Fibroblast of the conjunctiva (primary cell): ENCODE results near the gene GSTO1.
"Not testable (repeated sequence)": the region's sequence is repeated elsewhere in the genome, so short reads cannot be mapped to it uniquely, and the experiment has no call there.

ENCODE experiments used
- DNase-seq: peaks from one replicate; pipeline ENCODE4 v3.0.0-alpha.2; 2010; ENCODE audit warnings: low read depth

GSTO1 gene

DNA sequence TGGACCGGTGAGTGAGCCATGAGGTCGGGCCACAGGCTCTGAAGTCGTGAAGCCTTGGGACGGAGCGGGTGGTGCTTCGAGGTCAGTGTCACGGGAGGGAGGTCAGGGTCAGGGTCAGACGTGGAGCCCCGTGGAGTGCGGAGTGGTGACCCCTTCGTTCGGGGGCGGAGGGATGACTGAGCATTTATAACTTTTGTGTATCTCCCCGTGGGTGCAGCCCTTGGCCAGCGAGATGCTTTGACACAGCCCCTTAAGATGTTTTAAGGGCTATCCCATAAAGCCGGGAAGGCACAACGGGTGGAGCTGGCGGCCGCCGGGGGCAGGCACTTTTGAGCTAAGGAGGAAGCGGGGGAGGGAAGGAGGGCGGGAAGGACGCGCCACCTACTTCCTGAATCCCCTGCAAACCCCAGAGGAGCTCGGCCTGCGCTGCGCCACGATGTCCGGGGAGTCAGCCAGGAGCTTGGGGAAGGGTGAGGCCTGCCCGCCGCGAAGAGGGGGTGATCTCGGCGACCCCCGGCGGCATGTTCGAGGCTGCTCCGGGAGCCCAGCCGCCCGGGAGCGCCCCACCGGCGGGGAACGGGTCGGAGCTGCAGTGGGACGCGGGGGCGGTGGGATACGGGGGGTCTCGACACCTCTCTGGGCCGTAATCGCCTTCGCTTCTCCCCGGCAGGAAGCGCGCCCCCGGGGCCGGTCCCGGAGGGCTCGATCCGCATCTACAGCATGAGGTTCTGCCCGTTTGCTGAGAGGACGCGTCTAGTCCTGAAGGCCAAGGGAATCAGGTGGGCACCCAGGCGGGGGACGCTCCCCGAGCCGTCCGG lies at the start of gene GSTO1:
Gene GSTO1 (plus strand): TSS at position 400 of the 818 bp plus-strand sequence. CDS start 37 bp downstream, at position 437.
- peak; percentile 45 for DNase-seq

DNA sequence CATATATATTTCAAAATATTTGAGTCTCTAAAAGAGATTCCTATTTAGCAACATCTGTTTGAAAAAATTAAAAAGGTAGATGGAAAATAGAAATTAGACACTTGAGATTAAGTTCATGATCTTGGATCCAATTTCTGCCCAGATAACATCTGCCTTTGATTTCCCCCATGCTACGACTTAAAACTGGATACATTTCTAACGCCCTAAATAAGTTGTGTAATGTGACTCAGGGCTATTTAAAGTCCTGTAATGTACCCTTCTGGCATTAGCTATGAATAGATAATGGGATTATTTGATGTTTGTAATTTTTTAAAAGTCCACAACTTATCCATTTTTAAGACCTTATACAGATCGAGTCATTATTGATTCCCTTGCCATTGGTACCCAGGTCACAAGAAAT lies 46.0 kb upstream of the GSTO1 start:
- no peak for DNase-seq

DNA sequence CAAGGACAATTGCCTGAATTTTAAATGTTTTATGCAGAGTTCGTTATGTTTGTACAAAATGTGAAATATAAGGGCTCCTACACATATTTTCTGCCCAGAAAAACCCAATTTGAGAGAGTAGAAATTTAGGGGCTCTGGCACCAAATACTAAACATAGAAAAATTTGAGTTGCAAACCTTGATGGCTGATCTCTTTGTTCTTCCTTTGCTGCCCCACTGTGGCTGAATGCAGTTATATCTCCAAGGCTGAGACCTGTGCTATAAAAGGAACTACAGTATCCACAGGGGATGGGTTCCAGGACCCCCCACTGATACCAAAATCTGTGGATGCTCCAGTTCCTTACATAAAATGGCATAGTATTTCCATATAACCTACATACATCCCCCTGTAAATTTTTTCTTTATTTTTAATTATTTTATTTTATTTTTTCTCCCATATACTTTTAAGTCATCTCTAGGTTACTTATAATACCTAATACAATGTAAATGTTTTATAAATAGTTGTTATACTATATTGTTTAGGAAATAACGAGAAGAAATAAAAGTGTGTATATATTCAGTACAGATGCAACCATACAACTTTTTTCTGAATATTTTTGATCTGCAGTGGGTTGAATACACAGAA lies 45.0 kb upstream of the GSTO1 start:
- DNase-seq: peak; percentile 22

DNA sequence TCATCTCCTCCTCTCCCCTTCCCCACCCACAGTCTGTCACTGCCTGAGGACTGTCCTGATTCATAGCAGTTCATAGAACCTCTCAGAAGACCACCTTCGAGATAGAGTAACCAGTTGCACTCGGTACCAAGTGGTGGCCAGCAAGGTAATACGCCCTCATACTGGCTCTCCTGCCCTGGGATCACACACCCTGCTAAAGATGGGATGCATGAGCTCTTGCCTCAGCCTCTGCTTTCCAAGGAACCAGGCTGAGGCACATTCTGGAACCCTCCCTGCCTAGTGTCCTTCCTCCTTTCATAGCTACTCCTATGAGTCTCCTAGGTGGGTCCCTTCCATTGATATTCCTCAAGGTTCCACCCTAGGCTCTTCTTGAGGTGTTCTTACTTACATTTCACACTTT lies 38.1 kb upstream of the GSTO1 start:
- no peak for DNase-seq

DNA sequence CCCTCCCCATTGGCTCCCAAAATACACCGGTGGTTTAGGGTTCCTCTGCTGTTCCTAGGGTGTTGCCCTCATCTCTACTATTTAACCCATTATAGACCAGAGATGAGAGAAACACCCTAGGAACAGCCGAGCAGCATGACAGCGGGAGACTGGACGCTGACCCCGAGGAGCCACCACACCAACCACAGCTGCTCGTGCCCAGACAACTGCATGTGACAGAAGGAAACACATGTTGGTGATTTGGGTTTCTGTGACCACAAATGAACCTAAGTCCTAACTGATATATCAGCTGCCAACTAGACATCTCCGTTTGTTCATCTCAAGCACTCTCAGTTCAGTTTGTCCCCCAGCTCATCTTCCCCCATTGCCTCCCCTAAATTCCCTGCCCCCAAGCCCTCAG lies 35.9 kb upstream of the GSTO1 start:
- DNase-seq: no peak

DNA sequence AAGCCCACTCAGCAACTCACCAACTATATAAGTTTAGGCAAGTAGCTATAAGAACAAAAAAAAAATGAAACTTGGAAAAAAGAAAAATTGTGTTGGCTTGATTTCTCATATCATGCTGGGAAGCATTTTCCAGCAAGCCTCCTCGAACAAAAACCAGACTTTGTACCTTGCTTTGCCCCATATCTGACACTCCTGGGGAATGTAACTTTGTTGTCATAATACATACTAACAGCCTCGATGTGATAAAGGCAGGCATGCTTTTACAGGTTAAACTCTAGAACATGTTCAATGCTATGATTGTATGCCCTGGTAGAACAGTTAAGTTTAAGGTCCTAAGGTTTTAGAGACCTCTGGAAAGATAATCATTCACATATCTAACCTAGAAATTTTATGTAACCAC lies 34.2 kb upstream of the GSTO1 start:
- no peak for DNase-seq

DNA sequence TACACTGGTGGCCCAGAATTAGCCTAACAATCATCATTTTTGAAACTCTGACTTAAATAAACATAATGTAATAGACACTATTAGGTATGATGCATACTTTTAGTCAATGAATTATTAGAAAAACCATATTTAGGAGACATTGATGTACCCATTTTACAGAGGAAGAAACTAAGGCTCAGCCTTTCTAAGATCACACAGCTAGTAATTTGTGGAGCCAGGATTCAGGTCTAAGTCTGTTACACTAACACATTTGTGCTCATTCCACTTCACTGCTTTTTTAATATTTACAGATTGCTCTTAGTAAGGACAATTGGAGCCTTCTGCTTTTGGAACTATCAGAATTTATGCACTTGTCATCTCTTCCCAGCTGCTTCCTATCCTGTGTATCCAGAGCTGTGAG lies 31.4 kb upstream of the GSTO1 start:
- DNase-seq: no peak

DNA sequence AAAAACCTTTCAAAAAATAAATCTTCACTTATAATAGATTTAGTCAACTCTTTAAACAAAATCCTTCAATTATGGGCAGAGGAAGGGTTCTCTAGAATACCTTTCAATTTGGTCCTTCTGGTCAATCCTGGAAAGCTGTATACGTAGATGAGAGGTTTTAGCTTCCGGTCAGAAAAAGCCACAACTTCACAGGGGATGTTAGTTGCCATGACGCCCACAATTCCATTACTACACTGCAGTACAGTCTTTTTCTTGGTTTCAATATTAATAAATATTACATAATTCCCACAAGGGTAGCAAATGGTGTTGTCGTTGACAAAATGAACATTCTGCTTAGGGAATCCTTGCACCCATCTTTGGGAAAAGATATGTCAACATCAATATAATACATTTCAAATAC lies 24.2 kb upstream of the GSTO1 start:
- no peak for DNase-seq

DNA sequence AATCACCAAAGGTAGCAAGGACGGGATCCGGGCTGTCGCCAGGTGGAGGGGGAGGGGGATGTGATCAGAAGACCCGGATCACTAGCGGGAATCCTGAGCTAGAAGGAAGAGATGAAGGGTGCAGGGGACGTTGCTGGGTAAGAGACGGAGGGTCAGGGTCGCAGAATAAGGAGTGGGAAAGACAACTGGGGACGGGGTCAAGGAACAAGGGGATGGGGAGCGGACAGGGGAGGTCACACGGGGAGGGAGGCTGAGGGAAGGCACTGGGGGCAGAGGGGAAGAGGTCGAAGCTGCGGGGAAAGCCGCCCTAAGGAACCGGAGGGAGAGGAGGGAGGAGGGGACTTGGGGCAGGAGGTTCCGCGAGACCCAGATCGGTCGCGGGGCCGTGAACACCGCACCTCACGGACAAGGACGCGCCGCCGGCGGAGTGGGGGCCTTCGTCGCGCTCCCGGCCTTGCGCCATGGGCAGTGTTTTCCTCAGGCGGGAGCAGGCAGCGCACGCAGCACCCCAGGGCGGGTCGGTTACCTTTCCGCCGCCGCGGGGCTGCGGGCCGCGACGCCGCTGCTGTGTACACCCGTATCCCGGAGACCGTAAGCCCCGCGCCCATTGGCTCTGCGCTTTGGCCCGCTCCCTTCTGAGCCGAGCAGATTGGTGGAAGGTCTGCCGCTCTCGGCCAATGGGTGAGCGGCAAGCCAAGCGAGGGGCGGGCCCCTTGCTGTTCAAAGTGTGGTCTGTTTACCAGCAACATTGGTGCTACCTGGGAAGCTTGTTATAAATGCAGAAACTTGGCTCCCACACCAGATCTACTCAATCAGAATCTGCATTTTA lies 22.7 kb upstream of the GSTO1 start, which contains the start of gene CFAP43:
Gene CFAP43 (minus strand): TSS at position 581 of the 829 bp plus-strand sequence. CDS start 118 bp downstream, at position 463.
- DNase-seq: peak; percentile 92

DNA sequence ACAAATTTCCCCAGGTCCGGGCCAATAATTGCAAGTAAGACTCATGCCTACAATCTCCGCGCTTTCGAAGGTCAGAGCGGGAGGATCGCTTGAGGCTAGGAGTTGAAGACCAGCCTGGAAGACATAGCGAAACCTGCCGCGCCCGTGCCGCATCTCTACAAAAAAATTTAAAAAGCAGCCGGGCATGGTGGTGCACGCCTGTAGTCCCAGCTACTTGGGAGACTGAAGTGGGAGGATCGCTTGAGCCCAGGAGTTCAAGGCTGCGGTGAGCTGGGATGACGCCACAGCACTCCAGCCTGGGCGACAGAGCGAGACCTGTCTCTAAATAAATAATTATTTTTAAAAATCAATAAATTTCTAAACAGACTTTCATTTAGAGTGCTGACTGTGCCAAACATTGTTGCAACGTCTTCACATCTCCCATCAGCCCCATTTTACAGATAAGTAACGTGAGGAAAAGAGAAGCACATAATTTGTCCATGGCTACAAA lies 22.0 kb upstream of the GSTO1 start:
- no peak for DNase-seq

DNA sequence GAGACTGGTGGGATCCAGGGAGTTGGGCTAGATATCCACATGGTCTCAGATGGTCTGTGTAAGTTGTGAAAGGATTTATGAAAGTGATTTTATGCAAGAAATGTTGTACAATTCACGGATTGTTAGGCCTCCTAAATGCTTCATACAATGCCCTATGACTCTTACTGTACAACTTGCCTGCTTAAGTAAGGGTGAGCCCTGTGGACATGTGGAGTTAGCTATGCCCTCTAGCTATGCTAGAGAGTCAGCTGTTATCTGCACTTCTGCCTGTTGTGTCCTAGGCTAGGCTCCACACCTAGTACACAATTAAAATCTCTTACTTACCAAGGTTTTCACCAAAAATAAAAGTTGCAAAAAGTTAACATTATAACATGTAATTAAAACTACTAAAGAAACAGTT lies 20.9 kb upstream of the GSTO1 start:
- DNase-seq: no peak

DNA sequence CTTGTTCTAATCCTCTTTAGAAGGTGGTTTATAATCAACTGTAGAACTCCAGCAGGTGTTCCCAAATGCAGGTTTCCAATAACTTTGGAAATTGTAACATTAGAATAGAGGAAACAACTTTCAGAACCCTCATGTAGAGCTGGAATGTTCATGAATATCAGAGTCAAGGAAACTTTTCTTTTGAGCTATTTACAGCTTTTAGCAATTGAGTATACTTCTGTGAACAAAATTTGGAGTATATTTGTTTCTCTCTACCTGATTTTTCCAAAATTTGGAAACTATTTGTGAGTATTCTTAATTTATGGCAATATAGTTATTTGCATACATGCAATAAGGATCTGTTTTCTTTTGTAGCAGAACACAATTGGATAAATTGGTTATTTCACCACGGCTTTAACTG lies 19.8 kb upstream of the GSTO1 start:
- DNase-seq: no peak

DNA sequence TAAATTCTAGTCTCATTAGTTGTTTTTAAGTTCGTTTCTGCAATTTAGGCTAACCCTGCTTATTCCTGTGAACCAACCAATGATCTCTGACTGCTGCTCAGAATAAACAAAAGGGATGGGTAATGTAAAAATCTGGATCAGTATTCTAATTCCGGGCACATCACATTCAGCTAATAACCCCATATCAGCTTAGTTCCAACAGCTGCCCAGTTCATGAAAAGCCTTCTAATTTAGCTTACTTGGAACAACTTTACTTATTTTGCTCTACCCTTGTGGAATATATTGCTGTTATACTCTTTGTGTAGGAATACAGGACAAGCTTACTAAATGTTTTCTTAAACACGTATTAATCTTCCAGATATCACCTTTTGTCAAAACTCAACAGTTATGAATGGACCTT lies 18.9 kb upstream of the GSTO1 start:
- no peak for DNase-seq

DNA sequence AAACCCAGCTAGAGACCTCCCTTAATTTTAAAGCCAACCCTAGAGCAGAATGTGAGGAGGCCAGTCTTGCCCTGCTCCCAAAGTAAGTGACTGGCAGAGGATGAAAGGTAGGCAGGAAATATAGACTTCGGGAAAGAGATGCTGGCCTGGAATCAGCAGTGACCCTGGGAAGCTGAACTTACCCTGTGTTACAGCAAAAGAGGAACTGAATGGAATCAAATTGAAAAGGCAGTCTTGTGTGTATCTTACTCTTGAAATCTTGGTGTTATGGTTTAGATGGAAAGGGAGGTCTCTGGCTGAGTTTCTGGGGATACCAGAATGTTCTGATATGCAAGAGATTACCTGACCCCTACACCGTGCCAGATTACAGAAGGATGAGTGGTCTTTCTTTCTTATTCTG lies 14.6 kb upstream of the GSTO1 start:
- no peak for DNase-seq

DNA sequence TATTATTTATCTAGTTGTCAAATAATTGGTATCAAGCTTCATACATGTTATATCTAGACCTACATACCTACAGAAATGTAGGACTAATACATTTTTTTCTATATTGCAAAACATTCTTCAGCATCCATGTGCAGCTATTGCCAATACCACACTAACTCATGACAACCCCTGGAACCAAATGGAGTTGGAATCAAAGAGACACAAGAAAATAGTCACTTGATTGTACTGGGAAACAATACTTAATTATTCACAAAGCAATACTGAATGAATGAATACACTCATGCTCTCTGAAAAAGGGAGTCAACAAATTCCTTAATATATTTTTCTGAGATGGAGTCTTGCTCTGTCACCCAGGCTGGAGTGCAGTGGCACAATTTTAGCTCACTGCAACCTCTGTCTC lies 12.1 kb upstream of the GSTO1 start:
- DNase-seq: no peak

DNA sequence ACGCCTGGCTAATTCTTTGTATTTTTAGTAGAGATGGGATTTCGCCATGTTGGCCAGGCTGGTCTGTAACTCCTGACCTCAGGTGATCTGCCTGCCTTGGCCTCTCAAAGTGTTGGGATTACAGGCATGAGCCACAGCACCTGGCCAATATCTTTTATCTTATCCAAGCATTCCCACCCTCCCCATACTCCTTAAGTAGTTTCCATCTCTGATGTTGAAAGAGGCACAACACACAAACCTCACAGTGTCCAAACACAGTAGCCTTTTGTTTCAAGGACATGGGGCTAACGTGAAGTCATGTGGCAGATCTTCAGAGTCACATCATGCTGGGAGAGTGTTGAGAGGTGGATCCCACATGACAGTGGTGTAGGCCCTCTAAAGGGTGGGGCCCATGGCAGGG lies 11.7 kb upstream of the GSTO1 start:
- not testable (repeated sequence) for DNase-seq

DNA sequence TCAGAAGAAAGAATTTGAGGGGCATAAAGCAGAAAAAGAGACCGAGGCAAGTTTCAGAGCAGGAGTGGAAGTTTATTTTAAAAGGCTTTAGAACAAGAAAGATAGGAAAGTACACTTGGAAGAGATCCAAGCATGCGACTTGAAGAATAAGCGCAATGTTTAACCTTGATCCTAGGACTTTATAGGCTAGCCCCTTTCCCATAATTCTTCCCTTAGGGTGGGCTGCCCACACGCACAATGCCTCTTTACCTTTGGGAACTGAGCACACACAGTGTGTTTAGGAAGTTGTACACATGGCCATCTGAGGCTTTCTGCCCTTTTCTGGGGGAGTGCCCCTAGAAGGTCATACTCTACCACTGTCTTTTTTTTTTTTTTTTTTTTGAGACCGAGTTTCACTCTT lies 11.2 kb upstream of the GSTO1 start:
- no peak for DNase-seq

DNA sequence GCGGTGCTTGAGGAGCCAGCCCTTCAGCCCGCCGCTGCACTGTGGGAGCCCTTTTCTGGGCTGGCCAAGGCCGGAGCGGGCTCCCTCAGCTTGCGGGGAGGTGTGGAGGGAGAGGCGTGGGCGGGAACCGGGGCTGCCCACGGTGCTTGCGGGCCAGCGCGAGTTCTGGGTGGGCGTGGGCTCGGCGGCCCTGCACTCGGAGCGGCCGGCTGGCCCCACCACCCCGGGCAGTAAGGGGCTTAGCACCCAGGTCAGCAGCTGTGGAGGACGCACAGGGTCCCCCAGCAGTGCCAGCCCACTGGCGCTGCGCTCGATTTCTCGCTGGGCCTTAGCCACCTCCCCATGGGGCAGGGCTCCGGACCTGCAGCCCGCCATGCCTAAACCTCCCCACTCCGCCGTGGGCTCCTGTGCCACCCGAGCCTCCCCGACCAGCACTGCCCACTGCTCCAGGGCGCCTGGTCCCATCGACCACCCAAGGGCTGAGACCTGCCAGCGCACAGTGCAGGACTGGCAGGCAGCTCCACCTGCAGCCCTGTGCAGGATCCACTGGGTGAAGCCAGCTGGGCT lies 9.5 kb upstream of the GSTO1 start:
- DNase-seq: no peak

DNA sequence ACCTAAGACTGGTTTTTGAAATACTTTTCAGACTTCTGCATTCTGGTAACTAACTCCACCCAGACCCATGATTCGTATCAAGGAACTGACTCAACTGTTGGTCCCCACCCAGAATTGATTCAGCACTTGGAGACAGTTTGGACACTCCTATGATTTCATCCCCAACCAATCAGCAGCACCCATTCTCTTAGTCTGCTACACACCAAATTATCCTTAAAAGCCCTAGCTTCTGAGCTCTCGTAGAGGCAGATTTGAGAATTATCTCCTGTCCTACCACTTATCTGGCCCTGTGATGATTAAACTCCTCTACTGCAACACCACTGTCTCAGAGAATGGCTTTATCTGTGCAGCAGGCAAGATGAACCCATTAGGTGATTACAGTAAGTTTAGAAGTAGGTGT lies 7.7 kb upstream of the GSTO1 start:
- peak; percentile 48 for DNase-seq

DNA sequence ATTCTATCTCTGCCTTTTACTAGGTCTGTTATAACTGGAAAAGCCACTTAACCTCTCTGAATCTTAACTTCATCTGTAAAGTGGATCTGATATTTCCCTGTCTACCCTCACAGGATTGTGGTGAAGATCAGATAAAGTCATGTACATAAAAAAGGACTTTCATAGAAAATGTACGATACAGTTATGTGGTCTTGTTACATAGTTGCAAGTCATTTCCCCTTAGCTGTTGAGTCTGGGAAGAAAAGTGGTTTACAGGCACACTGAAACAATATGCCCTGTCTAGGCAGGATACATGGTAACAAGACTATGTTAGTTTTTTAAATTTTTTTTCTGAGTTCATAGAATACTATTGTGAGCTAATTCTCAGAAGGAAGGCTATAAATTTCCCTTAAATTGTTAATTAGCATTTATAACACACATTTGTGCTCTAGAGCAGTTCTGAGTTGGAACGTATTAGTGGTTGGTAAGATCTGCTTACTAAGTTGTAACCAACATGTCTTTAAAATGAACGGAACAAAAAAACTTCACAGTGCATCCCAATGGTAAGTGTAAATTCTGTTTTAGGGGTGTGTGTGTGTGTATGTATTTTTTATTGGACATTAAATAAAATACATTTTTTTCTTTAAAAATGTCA lies 7.1 kb upstream of the GSTO1 start:
- no peak for DNase-seq

DNA sequence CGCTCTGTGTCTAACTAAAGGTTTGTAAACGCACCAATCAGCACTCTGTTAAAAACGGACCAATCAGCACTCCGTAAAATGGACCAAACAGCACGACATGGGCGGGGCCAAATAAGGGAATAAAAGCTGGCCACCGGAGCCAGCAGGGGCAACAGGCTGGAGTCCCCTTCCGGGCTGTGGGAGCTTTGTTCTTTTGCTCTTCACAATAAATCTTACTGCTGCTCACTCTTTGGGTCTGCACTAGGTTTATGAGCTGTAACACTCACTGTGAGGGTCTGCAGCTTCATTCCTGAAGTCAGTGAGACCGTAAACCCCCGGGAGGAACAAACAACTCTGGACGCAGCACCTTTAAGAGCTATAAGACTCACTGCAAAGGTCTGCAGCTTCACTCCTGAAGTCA lies 5.8 kb upstream of the GSTO1 start:
- not testable (repeated sequence) for DNase-seq

DNA sequence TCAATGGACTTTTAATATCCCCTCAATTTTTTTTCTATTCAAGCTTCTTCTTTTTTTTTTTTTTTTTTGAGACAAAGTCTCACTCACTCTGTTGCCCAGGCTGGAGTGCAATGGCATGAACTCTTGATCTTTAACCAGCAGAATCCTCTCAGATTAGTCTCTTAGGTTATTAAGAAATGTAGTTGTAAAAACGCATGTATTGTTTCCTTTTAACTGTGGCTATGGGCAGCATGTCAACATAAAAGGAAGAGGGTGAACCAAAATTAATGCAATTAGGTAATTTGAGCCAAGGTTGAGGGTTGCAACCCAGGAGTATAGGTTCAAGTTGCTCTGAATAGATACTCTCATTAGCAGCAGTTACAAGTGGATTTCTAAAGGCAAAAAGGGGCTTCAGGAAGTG lies 4.3 kb upstream of the GSTO1 start:
- no peak for DNase-seq
